SK-N-SH treated with all-trans-retinoic acid at 6 μM for 48 hours (cell line): ENCODE results near the gene PCID2.
A peak's percentile ranks its signal among the peaks of the same experiment; 100 is the strongest.

Source experiments
- ATAC-seq: fragments of 200-7000 bp; cut with Tn5 transposase; 3 replicates; pipeline ENCODE4 v1.9.1; 2020; ENCODE audit warnings: mild to moderate bottlenecking, moderate library complexity
- ARNTL ChIP-seq: fragments of 450-650 bp; formaldehyde crosslinking; IDR thresholded peaks from 2 replicates; pipeline ENCODE4 v1.5.0; 2020; ENCODE audit warnings: low read depth, mild to moderate bottlenecking, moderate library complexity, borderline replicate concordance
- BACH2 ChIP-seq: fragments of 250-450 bp; sonication (Bioruptor Pico); IDR thresholded peaks from 2 replicates; pipeline ENCODE4 v1.9.0; 2021; ENCODE audit warnings: mild to moderate bottlenecking, borderline replicate concordance
- CSDC2 ChIP-seq: fragments of 250-450 bp; sonication (Bioruptor Pico); IDR thresholded peaks from 2 replicates; pipeline ENCODE4 v1.5.0; 2020; ENCODE audit warnings: mild to moderate bottlenecking, moderate library complexity
- ESRRG ChIP-seq: fragments of 250-450 bp; sonication (Bioruptor Pico); IDR thresholded peaks from 2 replicates; pipeline ENCODE4 v1.6.1; 2021; ENCODE audit warnings: mild to moderate bottlenecking
- GLIS3 ChIP-seq: fragments of 250-450 bp; sonication (Bioruptor Pico); IDR thresholded peaks from 2 replicates; pipeline ENCODE4 v1.5.0; 2020; ENCODE audit warnings: mild to moderate bottlenecking, moderate library complexity
- ISL1 ChIP-seq: fragments of 250-450 bp; sonication (Bioruptor Pico); IDR thresholded peaks from 2 replicates; pipeline ENCODE4 v2.1.2; 2022; ENCODE audit warnings: mild to moderate bottlenecking, moderate library complexity
- OSR1 ChIP-seq: fragments of 250-450 bp; sonication (Bioruptor Pico); IDR thresholded peaks from 2 replicates; pipeline ENCODE4 v1.8.0; 2022; ENCODE audit warnings: moderate library complexity, mild to moderate bottlenecking, inconsistent platforms
- PPARA ChIP-seq: fragments of 250-450 bp; sonication (Bioruptor Pico); IDR thresholded peaks from 2 replicates; pipeline ENCODE4 v1.5.0; 2020; ENCODE audit warnings: mild to moderate bottlenecking, borderline replicate concordance
- RARB ChIP-seq: fragments of 250-450 bp; sonication (Bioruptor Pico); IDR thresholded peaks from 2 replicates; pipeline ENCODE4 v1.8.0; 2021; ENCODE audit warnings: mild to moderate bottlenecking, moderate library complexity
- SNAI2 ChIP-seq: fragments of 250-450 bp; sonication (Bioruptor Pico); IDR thresholded peaks from 2 replicates; pipeline ENCODE4 v1.5.0; 2020; ENCODE audit warnings: mild to moderate bottlenecking, moderate library complexity
- TCF4 ChIP-seq: fragments of 250-450 bp; sonication (Bioruptor Pico); IDR thresholded peaks from 2 replicates; pipeline ENCODE4 v1.8.0; 2021; ENCODE audit warnings: mild to moderate bottlenecking, moderate library complexity, borderline replicate concordance
- TOX ChIP-seq: fragments of 250-450 bp; sonication (Bioruptor Pico); IDR thresholded peaks from 2 replicates; pipeline ENCODE4 v1.8.0; 2021; ENCODE audit warnings: mild to moderate bottlenecking, moderate library complexity, borderline replicate concordance
- ZC3H10 ChIP-seq: fragments of 250-450 bp; sonication (Bioruptor Pico); IDR thresholded peaks from 2 replicates; pipeline ENCODE4 v1.5.1; 2021; ENCODE audit warnings: mild to moderate bottlenecking, moderate library complexity
- ZFP3 ChIP-seq: fragments of 250-450 bp; sonication (Bioruptor Pico); IDR thresholded peaks from 2 replicates; pipeline ENCODE4 v1.5.0; 2020; ENCODE audit warnings: mild to moderate bottlenecking, moderate library complexity
- ZFP30 ChIP-seq: fragments of 450-650 bp; formaldehyde crosslinking; IDR thresholded peaks from 2 replicates; pipeline ENCODE4 v1.5.0; 2022; ENCODE audit warnings: mild to moderate bottlenecking, moderate library complexity
- ZNF565 ChIP-seq: fragments of 450-650 bp; formaldehyde crosslinking; conservative IDR thresholded peaks from 2 replicates; pipeline ENCODE4 v1.5.0; 2020; ENCODE audit warnings: low read depth, mild to moderate bottlenecking, moderate library complexity
- ZNF70 ChIP-seq: fragments of 450-650 bp; formaldehyde crosslinking; IDR thresholded peaks from 2 replicates; pipeline ENCODE4 v1.5.0; 2020; ENCODE audit warnings: mild to moderate bottlenecking, moderate library complexity
- ZNF8 ChIP-seq: fragments of 450-650 bp; formaldehyde crosslinking; IDR thresholded peaks from 2 replicates; pipeline ENCODE4 v1.5.0; 2020; ENCODE audit warnings: mild to moderate bottlenecking, moderate library complexity
- TF ChIP-seq, protein P1 (sequence below): fragments of 250-450 bp; sonication (Bioruptor Pico); IDR thresholded peaks from 2 replicates; pipeline ENCODE4 v1.8.0; 2021; ENCODE audit warnings: low read depth, mild to moderate bottlenecking, moderate library complexity, borderline replicate concordance
- TF ChIP-seq, protein P2 (sequence below): fragments of 250-450 bp; sonication (Bioruptor Pico); IDR thresholded peaks from 2 replicates; pipeline ENCODE4 v1.5.1; 2020; ENCODE audit warnings: low read depth, mild to moderate bottlenecking, moderate library complexity
- TF ChIP-seq, protein P3 (sequence below): fragments of 250-450 bp; sonication (Bioruptor Pico); IDR thresholded peaks from 2 replicates; pipeline ENCODE4 v1.8.0; 2020; ENCODE audit warnings: mild to moderate bottlenecking, moderate library complexity, borderline replicate concordance
- TF ChIP-seq, protein P4 (sequence below): fragments of 250-450 bp; sonication (Bioruptor Pico); IDR thresholded peaks from 2 replicates; pipeline ENCODE4 v1.5.1; 2021; ENCODE audit warnings: mild to moderate bottlenecking, moderate library complexity

PCID2 gene

DNA sequence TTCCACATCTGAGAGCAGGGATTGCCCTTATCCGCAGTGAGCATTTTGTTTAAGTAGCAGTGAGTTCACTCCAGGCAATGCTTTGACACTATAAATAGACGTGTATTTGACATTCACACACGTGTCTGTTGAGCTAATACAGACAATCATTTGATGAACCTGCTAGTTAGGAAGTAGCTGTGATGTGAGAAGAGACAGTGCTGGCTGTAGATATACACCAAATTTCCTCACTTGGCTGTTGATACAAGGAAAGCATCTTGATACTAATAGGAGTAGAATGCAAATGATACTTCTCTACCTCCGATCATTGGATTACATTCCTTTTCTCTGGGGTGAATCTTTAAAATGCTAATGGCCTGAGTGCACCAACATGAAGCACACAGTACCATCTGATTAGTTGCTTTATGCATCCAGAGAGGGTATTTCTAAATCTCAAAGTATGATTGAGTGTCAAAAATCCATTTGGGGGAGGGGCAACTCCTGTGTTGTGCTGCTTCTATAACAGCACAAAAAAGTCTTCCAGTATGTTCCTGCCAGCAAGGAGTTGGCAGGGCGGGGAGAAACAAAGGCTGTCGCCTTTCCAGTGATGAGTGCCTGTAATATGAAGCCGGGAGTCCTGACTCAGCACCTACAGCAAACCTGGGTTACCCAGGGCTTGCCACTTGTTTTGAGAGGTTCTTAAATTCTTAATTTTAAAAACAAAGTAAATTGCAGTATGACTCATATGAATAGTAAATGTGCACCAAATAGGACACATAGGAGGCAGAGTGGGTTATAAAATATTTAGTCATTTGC is 8.0 kb upstream of the PCID2 start:
- peak; percentile 88 for ATAC-seq
- TF ChIP-seq ZFP3 = 0 out of 2 replicates have a peak, but pooled peaks have one; percentile 17
- TF ChIP-seq, protein P1, sequence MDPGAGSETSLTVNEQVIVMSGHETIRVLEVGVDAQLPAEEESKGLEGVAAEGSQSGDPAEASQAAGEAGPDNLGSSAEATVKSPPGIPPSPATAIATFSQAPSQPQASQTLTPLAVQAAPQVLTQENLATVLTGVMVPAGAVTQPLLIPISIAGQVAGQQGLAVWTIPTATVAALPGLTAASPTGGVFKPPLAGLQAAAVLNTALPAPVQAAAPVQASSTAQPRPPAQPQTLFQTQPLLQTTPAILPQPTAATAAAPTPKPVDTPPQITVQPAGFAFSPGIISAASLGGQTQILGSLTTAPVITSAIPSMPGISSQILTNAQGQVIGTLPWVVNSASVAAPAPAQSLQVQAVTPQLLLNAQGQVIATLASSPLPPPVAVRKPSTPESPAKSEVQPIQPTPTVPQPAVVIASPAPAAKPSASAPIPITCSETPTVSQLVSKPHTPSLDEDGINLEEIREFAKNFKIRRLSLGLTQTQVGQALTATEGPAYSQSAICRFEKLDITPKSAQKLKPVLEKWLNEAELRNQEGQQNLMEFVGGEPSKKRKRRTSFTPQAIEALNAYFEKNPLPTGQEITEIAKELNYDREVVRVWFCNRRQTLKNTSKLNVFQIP (CRISPR knock-in tag) = no peak

DNA sequence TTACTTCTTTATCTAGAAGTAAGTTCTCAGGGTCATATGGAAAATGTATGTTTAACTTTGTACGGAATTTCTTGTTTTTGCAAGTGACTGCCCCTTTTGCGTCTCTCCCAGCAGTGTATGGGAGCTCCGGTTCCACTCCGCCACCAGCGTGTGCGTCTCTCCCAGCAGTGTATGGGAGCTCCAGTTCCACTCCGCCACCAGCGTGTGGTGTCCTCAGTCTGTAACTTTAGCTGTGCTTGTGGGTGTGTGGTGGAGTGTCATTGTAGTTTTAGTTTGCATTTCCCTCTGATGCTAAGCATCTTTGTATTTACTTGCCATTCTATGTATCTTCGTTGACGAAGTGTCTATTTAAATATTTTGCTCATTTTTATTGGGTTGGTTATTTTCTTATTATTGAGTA is 3.3 kb upstream of the PCID2 start:
- TF ChIP-seq TCF4 (CRISPR knock-in tag) = no peak
- no peak for TF ChIP-seq ZNF70 (CRISPR knock-in tag)
- TF ChIP-seq, protein P1 (CRISPR knock-in tag) = no peak
- no peak for TF ChIP-seq TOX (CRISPR knock-in tag)
- TF ChIP-seq ZFP3 = no peak
- no peak for TF ChIP-seq ZNF8 (CRISPR knock-in tag)
- TF ChIP-seq ZFP30 (CRISPR knock-in tag) = no peak
- TF ChIP-seq RARB = no peak
- no peak for TF ChIP-seq PPARA (CRISPR knock-in tag)
- no peak for TF ChIP-seq CSDC2 (CRISPR knock-in tag)
- TF ChIP-seq BACH2 (CRISPR knock-in tag) = no peak
- TF ChIP-seq ZNF565 (CRISPR knock-in tag) = no peak
- TF ChIP-seq, protein P2, sequence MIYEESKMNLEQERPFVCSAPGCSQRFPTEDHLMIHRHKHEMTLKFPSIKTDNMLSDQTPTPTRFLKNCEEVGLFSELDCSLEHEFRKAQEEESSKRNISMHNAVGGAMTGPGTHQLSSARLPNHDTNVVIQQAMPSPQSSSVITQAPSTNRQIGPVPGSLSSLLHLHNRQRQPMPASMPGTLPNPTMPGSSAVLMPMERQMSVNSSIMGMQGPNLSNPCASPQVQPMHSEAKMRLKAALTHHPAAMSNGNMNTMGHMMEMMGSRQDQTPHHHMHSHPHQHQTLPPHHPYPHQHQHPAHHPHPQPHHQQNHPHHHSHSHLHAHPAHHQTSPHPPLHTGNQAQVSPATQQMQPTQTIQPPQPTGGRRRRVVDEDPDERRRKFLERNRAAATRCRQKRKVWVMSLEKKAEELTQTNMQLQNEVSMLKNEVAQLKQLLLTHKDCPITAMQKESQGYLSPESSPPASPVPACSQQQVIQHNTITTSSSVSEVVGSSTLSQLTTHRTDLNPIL = no peak
- TF ChIP-seq ISL1 (CRISPR knock-in tag) = no peak
- TF ChIP-seq, protein P3, sequence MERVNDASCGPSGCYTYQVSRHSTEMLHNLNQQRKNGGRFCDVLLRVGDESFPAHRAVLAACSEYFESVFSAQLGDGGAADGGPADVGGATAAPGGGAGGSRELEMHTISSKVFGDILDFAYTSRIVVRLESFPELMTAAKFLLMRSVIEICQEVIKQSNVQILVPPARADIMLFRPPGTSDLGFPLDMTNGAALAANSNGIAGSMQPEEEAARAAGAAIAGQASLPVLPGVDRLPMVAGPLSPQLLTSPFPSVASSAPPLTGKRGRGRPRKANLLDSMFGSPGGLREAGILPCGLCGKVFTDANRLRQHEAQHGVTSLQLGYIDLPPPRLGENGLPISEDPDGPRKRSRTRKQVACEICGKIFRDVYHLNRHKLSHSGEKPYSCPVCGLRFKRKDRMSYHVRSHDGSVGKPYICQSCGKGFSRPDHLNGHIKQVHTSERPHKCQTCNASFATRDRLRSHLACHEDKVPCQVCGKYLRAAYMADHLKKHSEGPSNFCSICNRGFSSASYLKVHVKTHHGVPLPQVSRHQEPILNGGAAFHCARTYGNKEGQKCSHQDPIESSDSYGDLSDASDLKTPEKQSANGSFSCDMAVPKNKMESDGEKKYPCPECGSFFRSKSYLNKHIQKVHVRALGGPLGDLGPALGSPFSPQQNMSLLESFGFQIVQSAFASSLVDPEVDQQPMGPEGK (CRISPR knock-in tag) = no peak
- TF ChIP-seq GLIS3 = no peak
- TF ChIP-seq ESRRG (CRISPR knock-in tag) = no peak
- no peak for TF ChIP-seq SNAI2 (CRISPR knock-in tag)
- no peak for ATAC-seq

DNA sequence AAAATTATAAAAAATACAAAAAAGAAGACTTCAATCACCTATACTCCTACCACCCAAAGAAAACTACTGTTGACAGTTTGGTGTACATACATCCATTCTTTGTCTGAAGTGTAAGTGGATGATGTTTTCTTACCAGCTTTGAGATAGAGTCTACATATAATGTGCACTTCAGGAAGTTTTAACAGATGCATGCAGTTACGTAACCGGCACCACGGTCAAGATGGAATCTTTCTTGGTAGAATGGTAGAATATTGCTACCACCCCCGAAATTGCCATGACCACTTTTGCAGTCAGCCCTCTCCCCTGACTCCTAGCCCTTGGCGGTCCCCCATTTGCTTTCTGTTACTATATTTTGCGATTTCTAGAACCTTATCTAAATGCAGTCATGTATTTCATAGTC is 2.4 kb upstream of the PCID2 start:
- no peak for TF ChIP-seq ARNTL (CRISPR knock-in tag)
- TF ChIP-seq TCF4 (CRISPR knock-in tag) = no peak
- TF ChIP-seq ZC3H10 = no peak
- no peak for TF ChIP-seq GLIS3
- no peak for TF ChIP-seq BACH2 (CRISPR knock-in tag)
- no peak for TF ChIP-seq ZFP3
- no peak for TF ChIP-seq ISL1 (CRISPR knock-in tag)
- TF ChIP-seq OSR1 (CRISPR knock-in tag) = no peak
- no peak for TF ChIP-seq SNAI2 (CRISPR knock-in tag)
- TF ChIP-seq, protein P4, sequence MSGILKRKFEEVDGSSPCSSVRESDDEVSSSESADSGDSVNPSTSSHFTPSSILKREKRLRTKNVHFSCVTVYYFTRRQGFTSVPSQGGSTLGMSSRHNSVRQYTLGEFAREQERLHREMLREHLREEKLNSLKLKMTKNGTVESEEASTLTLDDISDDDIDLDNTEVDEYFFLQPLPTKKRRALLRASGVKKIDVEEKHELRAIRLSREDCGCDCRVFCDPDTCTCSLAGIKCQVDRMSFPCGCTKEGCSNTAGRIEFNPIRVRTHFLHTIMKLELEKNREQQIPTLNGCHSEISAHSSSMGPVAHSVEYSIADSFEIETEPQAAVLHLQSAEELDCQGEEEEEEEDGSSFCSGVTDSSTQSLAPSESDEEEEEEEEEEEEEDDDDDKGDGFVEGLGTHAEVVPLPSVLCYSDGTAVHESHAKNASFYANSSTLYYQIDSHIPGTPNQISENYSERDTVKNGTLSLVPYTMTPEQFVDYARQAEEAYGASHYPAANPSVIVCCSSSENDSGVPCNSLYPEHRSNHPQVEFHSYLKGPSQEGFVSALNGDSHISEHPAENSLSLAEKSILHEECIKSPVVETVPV (CRISPR knock-in tag) = no peak
- TF ChIP-seq ZNF8 (CRISPR knock-in tag) = no peak
- TF ChIP-seq, protein P2 = no peak
- no peak for TF ChIP-seq RARB
- TF ChIP-seq TOX (CRISPR knock-in tag) = no peak
- TF ChIP-seq ZNF565 (CRISPR knock-in tag) = no peak
- TF ChIP-seq PPARA (CRISPR knock-in tag) = no peak
- ATAC-seq = no peak
